Endothelial cell of umbilical vein (primary cell): ENCODE data around the gene DHX35. TPM values are rescaled to one million over a fixed set of nuclear protein-coding genes. Genes with fewer than 3 reads are reported as not detected.

ENCODE experiments used
- BruUV-seq: library from RNA; stranded (reverse); fragments of 400-500 nt; replicated peaks from 2 replicates; lab custom pipeline; 2021; lab: Mats Ljungman, UMichigan
- CTCF ChIA-PET: fragments of 300-600, 350-600 bp; sonication (Branson Sonifier 250); formaldehyde crosslinking; loops from one replicate; lab custom pipeline; 2021; ENCODE audit warnings: antibody characterized with exemption, inconsistent platforms; lab: Charles Lee
- POLR2A ChIA-PET: fragments of 300-600, 350-600 bp; sonication (Branson Sonifier 250); formaldehyde crosslinking; loops from one replicate; lab custom pipeline; 2021; ENCODE audit warnings: antibody characterized with exemption, inconsistent platforms; lab: Charles Lee
- DNase-seq: peaks from one replicate; pipeline ENCODE4 v3.0.0-alpha.2; 2011; ENCODE audit warnings: low read depth, low spot score
- FAIRE-seq: peaks from 2 replicates; lab custom pipeline; 2011; peaks lifted over from hg19 to GRCh38; lab: Jason Lieb, UNC
- H2AFZ ChIP-seq: 2 replicates; pipeline ENCODE4 v1.6.0; 2012; ENCODE audit warnings: low read depth, low read length, control low read depth, inconsistent platforms
- H3K27ac ChIP-seq: 2 replicates; pipeline ENCODE4 v1.5.1; 2011; ENCODE audit warnings: low read depth, mild to moderate bottlenecking, control low read depth, low read length, moderate library complexity; ENCODE audit not compliant: insufficient read depth
- H3K27me3 ChIP-seq, 2 experiments: 2 replicates each; pipeline versions ENCODE4 v1.6.0 to v1.6.1; 2011; ENCODE audit warnings: low read length in 2 of 2, mixed read lengths in 1 of 2; ENCODE audit not compliant: control insufficient read depth in 2 of 2, insufficient read depth in 2 of 2
- H3K36me3 ChIP-seq, 2 experiments: 2 replicates in 1 of 2; 3 replicates in 1 of 2; pipeline ENCODE4 v1.5.1; 2011; ENCODE audit warnings: low read length in 2 of 2, mild to moderate bottlenecking in 1 of 2, moderate library complexity in 1 of 2; ENCODE audit not compliant: control insufficient read depth in 2 of 2, insufficient read depth in 2 of 2; ENCODE audit errors: extremely low read depth in 1 of 2
- H3K4me1 ChIP-seq: 3 replicates; pipeline ENCODE4 v1.5.1; 2011; ENCODE audit warnings: mild to moderate bottlenecking, low read length; ENCODE audit not compliant: control insufficient read depth, insufficient read depth; ENCODE audit errors: extremely low read depth
- H3K4me2 ChIP-seq: 2 replicates; pipeline ENCODE4 v1.6.1; 2011; ENCODE audit warnings: low read length, control low read depth, mixed read lengths; ENCODE audit not compliant: insufficient read depth
- H3K4me3 ChIP-seq, 3 experiments: fragments of 200-600 bp in 1 of 3; sonication (generic), shearing (Covaris generic) in 1 of 3; replicated peaks in 1 of 3; 2 replicates each; pipeline ENCODE4 v1.5.1; 2011 to 2016; ENCODE audit warnings: control low read depth in 3 of 3, low read length in 3 of 3, mild to moderate bottlenecking in 2 of 3, inconsistent platforms in 1 of 3, low read depth in 1 of 3, moderate library complexity in 1 of 3; ENCODE audit not compliant: insufficient read depth in 1 of 3
- H3K79me2 ChIP-seq: 2 replicates; pipeline ENCODE4 v1.6.0; 2012; ENCODE audit warnings: low read length, inconsistent platforms; ENCODE audit not compliant: control insufficient read depth, insufficient read depth
- H3K9ac ChIP-seq: replicated peaks from 2 replicates; pipeline ENCODE3; 2011; ENCODE audit warnings: low read length, control low read depth; ENCODE audit not compliant: insufficient read depth; ENCODE audit errors: extremely low read depth
- H3K9me1 ChIP-seq: replicated peaks from 3 replicates; pipeline ENCODE4 v1.6.0; 2011; ENCODE audit warnings: mild to moderate bottlenecking, low read length; ENCODE audit not compliant: control insufficient read depth, insufficient read depth; ENCODE audit errors: extremely low read depth
- H3K9me3 ChIP-seq: replicated peaks from 2 replicates; pipeline ENCODE4 v1.5.1; 2012; ENCODE audit warnings: low read length, inconsistent platforms; ENCODE audit not compliant: control insufficient read depth, insufficient read depth
- H4K20me1 ChIP-seq: replicated peaks from 2 replicates; pipeline ENCODE3; 2011; ENCODE audit warnings: mild to moderate bottlenecking, low read length; ENCODE audit not compliant: control insufficient read depth, insufficient read depth; ENCODE audit errors: extremely low read depth
- CTCF ChIP-seq, 2 donors: IDR thresholded peaks; 1 replicate in 1 of 2; 2 replicates in 1 of 2; pipeline ENCODE4 v1.5.1; 2011; ENCODE audit warnings: low read length in 2 of 2, mild to moderate bottlenecking in 2 of 2, moderate library complexity in 2 of 2, control low read depth in 1 of 2, inconsistent platforms in 1 of 2, low read depth in 1 of 2; ENCODE audit not compliant: insufficient read depth in 1 of 2; ENCODE audit errors: extremely low read depth in 1 of 2
- EZH2 ChIP-seq: IDR thresholded peaks from 2 replicates; pipeline ENCODE4 v1.6.1; 2012; ENCODE audit warnings: borderline replicate concordance, low read depth, mild to moderate bottlenecking, moderate library complexity, low read length, inconsistent platforms; ENCODE audit not compliant: severe bottlenecking
- FOS ChIP-seq: IDR thresholded peaks from 2 replicates; pipeline ENCODE4 v1.6.1; 2011; ENCODE audit warnings: mild to moderate bottlenecking, low read length, moderate library complexity, borderline replicate concordance; ENCODE audit not compliant: insufficient read depth
- JUN ChIP-seq: IDR thresholded peaks from 2 replicates; pipeline ENCODE4 v1.6.1; 2011; ENCODE audit warnings: borderline replicate concordance, low read depth; ENCODE audit not compliant: insufficient read length, insufficient read depth
- MYC ChIP-seq: IDR thresholded peaks from one replicate; pipeline ENCODE4 v1.6.1; 2011; ENCODE audit warnings: mild to moderate bottlenecking, low read depth, low read length
- POLR2A ChIP-seq: IDR thresholded peaks from 2 replicates; pipeline ENCODE4 v1.6.1; 2012; ENCODE audit warnings: low read depth, mild to moderate bottlenecking, control low read depth, low read length
- POLR2AphosphoS5 ChIP-seq: IDR thresholded peaks from 2 replicates; pipeline ENCODE4 v1.6.1; 2012; ENCODE audit warnings: low read depth, mild to moderate bottlenecking, control low read depth, low read length, moderate library complexity; ENCODE audit not compliant: insufficient read depth
- dilution Hi-C: fragments of 300-500 bp; cut with MboI; formaldehyde crosslinking; loops from one replicate; pipeline ENCODE4 v1.15.0; 2019; ENCODE audit warnings: low sequenced_read_pairs; ENCODE audit not compliant: extremely low pct_ligation_motif_present
- intact Hi-C: fragments of 100-400 bp; cut with micrococcal nuclease; formaldehyde crosslinking; loops from one replicate; pipeline ENCODE4 v1.10.0; 2022
- polyA plus RNA-seq, 4 experiments: library from polyadenylated mRNA; depleted of rRNA in 3 of 4; stranded (reverse) in 3 of 4; unstranded in 1 of 4; fragments of >200 nt; gene quantifications; 2 replicates each; pipeline versions ENCODE4 v1.2.1 to v1.2.3, GENCODE V29; 2011 to 2012; ENCODE audit warnings: missing spikeins in 1 of 4
- total RNA-seq: library from RNA; stranded (reverse); gene quantifications from 2 replicates; pipeline ENCODE4 v1.2.3, GENCODE V29; 2021
- TF ChIP-seq, protein P1 (sequence below): IDR thresholded peaks from 2 replicates; pipeline ENCODE4 v1.6.1; 2011; ENCODE audit not compliant: insufficient read depth, insufficient read length

DHX35 gene
- total and polyA plus RNA-seq, 2 donors (not counting 3 experiments of a cell fraction or from before 2014, with no cell fraction given): 10.0 to 13.0 TPM

- H3K9ac ChIP-seq: no peak overlapping the region
- ChIA-PET POLR2A (no interaction called here), CTCF (interaction anchor here (0.7 to 1.0 kb wide), 2 partner anchors 37 to 88 kb away, joined by 3 to 4 read pairs; partner anchors contain the start of gene DHX35)
- H4K20me1 ChIP-seq: no peaks in the 10 kb centered on the region
- H3K27me3 ChIP-seq: no peaks in the 10 kb centered on the region
- H3K4me2 ChIP-seq: no peak overlapping the region
- no TSS peak for BruUV-seq
- no peak overlapping the region for H2AFZ ChIP-seq
- peaks cover 19% of the 10 kb centered on the region for H3K4me1 ChIP-seq
- peaks cover 0 to 4% of the 10 kb centered on the region in 2 experiments for H3K36me3 ChIP-seq
- DNase-seq (no peak), FAIRE-seq (no peak)
- H3K9me3 ChIP-seq: no peaks in the 10 kb centered on the region
- no peak overlapping the region for H3K27ac ChIP-seq
- no peak for TF ChIP-seq POLR2A
- TF ChIP-seq JUN: no peak
- no peak for TF ChIP-seq EZH2
- TF ChIP-seq, protein P1, sequence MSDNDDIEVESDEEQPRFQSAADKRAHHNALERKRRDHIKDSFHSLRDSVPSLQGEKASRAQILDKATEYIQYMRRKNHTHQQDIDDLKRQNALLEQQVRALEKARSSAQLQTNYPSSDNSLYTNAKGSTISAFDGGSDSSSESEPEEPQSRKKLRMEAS: no peak
- TF ChIP-seq MYC: no peak
- H3K4me3 ChIP-seq: no peak overlapping the region
- dilution Hi-C loops (no loop called here), intact Hi-C loops (no loop called here)
- no peaks in the 10 kb centered on the region for H3K9me1 ChIP-seq
- H3K79me2 ChIP-seq: peaks cover 32% of the 10 kb centered on the region
These were observed 37.4 kb upstream of the DHX35 start for GRCh38 chr20:38924718-38925117.

DNA sequence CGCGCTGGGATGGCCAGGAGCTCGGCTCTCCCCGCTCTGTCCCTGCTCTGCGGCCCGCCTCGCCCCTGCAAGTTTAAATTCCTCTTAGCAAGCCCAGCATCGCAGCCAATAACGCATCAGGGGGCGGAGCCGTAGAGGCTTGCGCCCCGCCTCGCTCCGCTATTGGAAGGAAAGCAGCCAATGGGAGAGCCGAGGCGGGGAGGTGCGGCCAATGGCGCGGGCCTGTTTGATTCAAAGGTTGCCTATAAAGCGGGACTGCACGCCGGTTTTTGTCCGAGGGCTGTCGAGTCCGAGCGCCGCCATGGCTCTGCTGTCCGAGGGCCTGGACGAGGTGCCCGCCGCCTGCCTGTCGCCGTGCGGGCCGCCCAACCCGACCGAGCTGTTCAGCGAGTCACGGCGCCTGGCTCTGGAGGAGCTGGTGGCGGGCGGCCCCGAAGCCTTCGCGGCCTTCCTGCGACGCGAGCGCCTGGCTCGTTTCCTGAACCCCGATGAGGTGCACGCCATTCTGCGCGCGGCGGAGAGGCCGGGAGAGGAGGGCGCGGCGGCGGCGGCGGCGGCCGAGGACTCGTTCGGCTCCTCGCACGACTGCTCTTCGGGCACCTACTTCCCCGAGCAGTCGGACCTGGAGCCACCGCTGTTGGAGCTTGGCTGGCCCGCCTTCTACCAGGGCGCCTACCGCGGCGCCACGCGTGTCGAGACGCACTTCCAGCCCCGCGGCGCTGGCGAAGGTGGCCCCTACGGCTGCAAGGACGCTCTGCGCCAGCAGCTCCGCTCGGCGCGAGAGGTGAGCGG is 35.8 kb upstream of the DHX35 start, which contains the start of gene FAM83D:
Gene FAM83D, plus strand, starts transcription at position 276 of the 792 bp plus-strand sequence. Its CDS starts 26 bp downstream, at position 302.
- Histone ChIP-seq H3K9me1 (no peaks in the 10 kb centered on the region), H3K4me2 (peak within 1 kb of the TSS; percentile 94), H4K20me1 (no peaks in the 10 kb centered on the region), H3K36me3 (no peaks in the 10 kb centered on the region), H3K79me2 (peaks cover 48% of the 10 kb centered on the region), H3K27ac (peak within 1 kb of the TSS; percentile 43), H3K4me3 (peak within 1 kb of the TSS; percentile 60 to 98 (median 95)), H3K4me1 (peaks cover 23% of the 10 kb centered on the region), H3K27me3 (no peaks in the 10 kb centered on the region), H2AFZ (peak within 1 kb of the TSS; percentile 65), H3K9ac (peak within 1 kb of the TSS; percentile 71), H3K9me3 (no peaks in the 10 kb centered on the region)
- TF ChIP-seq CTCF (IDR thresholded peaks at IDR 0.05; ENCODE audit: extremely low read depth in 1 of 2, insufficient read depth in 1 of 2, low read depth in 1 of 2, low read length in 2 of 2): peak in 1 of 2 donors; percentile 92
- peak; percentile 95 for TF ChIP-seq POLR2A
- peak; percentile 92 for TF ChIP-seq POLR2AphosphoS5
- TF ChIP-seq FOS: no peak
- peak; percentile 98 for FAIRE-seq
- dilution Hi-C loops (no loop called here), intact Hi-C loops (loop anchor here (1.0 kb wide), 3 partner anchors 9 to 122 kb away; partner anchors contain the start of gene DHX35)
- ChIA-PET POLR2A (interaction anchor here (0.8 to 1.6 kb wide), 3 partner anchors 36 to 123 kb away, joined by 3 to 4 read pairs (median 3); partner anchors contain the start of gene DHX35), CTCF (interaction anchor here (0.6 to 3.2 kb wide), 35 partner anchors 8 to 449 kb away, joined by 3 to 55 read pairs (median 4); partner anchors contain the start of gene DHX35)
- TSS peak; percentile 23 for BruUV-seq
- peak; percentile 100 for DNase-seq
